ENCODE measurements around the gene SLC15A5.

The SLC15A5 gene

DNA sequence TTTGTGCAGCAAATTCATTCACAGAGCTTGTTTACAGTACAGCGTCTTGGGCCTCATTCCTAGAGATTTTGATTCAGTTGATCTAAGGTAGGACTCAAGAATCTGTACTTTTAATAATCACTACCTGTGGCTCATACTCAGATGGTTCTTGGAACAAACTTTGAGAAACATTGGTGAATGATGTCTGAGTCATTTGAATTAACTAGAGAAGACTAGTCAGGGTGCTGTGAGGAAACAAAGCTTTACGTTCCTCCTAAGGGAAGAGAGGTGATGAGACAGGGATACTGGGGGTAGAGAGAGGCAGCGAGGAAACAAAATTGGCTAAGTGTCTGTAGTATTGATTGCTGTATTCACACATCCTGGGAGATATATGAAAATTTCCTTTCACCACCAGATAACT lies 109.4 kb downstream of the SLC15A5 start:
- no peak for DNase-seq

DNA sequence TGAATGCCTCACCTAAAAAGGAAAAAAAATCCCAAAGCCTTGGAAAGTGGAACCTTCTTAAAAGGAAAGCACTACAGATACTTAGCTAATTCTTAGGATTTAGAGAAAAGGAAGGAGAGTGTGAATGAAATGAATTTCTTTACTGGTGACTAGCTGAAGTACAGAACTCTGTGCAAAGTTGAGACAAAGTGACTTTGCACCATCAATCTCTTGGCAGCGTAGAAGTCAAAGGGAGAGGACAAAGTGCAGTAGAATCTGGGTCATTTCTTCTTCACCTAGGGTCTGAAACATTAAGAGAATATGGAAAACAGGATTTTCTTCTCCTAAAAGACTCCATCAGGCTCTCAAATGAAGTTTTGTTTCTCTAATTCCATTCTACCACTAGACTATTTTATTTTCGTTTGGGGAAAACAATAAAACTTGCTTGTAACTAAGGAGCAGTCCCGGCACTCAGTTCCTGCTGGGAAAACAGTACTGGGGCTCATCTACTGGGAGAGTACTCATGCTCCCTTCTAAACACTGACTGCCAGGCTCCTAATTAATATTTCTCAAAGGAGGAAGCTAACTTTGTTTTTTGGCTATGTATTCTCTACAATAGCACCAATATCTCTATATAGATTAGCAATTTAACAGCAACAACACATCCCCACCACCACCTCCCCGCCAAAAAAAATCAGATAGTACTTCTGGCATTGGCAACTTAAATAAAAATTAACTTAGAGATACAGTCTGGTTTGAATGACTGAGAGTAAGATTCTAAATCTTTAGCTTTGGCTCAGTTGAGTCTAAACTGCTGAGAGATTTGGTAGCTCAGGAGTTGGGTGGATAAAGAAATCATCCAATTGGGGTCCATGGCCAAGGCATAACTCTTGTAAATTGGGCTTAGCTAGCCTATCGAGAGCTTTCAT lies 110.7 kb downstream of the SLC15A5 start:
- DNase-seq: no peak

DNA sequence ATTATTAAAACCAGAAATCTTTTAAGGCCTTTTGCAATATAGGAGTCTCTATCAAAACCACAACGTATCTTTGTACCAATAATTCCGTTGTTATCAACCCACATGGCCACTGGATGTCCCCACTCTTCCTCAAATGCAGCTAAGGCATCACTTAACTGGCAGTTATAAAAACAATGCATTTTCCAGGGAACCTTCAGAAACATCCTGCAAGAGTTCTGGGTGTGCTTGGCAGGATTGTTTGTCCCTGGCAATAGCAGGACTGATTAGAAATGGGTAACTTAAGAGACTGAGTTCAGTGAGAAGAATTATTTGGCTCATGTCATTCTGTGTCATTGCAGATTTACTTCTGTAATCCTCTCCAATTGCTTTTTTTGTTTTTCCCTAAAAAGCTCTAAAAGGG lies 112.0 kb downstream of the SLC15A5 start:
- no peak for DNase-seq

DNA sequence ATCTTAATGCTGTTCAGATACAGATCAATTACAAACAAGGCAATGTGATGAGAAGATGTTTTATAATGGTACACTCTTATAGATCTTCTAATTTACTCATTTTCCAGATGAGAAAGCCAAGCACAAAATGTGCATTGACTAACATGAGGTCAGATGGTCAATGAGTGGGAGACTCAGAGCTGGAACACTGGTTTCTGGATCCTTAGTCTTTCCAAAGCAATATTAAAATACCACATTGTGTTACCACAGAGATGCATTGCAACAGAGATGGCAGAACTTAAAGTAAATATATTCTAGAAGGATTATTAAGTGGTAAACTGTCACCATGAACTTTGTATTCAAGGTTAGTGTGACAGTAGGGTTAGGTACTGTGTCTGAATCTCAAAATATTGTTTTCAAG lies 113.6 kb downstream of the SLC15A5 start:
- no peak for DNase-seq

DNA sequence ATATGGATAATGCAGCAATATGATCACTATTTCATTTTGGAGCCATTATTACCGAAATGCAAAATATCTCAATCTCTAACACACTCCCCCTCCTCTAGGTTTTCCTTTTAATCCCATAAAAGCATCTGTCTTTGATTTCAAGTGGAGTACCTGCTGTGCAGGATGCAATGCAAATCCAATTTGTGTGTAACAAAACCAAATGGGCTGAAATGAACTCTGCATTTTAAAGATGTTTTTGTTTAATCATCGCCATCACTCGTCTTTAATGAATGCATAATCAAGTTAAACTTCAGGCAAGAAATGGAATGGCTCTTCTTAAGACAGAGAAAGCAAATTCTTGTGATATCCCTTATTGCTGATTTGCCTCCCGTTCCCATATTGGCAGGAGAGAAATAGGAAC lies 114.3 kb downstream of the SLC15A5 start:
- no peak for DNase-seq

DNA sequence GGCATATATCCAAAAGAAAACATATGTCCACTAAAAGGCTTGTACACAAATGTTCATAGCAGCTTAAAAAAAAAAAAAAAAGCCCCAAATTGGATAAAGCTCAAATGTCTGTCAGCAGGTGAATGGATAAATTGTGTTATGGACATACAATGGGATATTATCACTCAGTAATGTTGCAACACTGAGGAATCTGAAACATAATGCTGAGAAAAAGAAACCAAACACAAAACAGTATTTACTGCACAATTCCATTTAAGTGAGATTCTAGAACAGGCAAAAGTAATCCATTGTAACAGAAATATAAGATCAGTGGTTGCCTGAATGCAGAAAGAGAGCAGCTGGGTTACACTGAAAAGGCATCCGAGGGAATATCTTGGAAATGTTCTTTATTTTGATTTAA lies 117.9 kb downstream of the SLC15A5 start:
- no peak for DNase-seq

DNA sequence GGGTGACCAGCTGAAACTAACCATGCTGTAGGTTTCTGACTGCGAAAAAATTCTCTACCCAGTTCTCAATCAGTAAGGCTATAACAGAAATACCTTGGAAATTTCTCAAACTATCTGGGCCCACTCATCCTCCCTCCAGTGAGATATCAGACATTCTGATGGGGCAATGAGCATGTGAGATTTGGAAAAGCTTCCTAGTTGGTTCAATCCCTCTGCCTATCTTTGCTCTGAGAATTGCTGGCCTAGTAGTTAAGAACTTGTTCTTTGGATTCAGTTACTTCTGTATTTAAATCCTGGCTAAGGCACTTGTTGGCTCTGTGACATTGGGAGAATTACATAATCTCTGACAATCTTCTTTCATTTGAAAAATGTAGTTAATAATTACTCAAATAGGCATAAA lies 119.4 kb downstream of the SLC15A5 start:
- DNase-seq: no peak

DNA sequence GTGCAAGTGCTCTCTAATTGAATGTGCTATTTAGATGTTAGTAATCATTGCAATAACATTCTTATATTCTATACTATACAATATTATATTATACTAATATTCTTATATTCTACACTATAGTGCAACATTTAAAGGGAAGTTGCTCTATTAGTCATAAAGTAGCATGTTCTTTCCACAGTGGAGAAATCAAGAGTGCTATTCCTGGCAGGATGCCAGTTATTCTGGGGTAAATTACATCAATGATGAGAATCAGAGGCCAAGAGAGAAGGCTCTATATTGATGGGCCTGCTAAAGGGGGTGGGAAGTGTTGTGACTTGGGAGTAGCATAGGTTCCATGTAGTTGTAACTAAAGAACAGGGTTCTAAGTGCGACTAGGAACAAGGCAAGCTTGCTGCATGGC lies 121.5 kb downstream of the SLC15A5 start:
- no peak for DNase-seq

DNA sequence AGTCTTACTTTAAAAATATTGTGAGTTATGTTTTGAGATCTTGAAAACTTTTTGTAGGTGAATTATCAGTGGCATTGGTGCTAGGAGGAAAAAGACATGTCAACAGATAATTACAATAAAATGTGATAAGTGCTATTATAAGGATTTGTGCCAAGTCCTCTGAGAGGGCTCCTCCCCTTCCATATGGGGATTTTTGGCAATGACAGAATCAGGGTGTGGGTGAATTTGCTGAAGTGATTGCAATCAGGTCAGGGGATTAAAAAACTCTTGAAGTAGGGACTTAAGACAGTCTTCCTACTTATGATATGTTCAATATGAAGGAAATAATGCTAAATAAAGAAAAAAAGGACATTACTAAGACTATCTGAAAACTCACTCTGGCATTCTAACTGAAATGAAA lies 122.5 kb downstream of the SLC15A5 start:
- no peak for DNase-seq

DNA sequence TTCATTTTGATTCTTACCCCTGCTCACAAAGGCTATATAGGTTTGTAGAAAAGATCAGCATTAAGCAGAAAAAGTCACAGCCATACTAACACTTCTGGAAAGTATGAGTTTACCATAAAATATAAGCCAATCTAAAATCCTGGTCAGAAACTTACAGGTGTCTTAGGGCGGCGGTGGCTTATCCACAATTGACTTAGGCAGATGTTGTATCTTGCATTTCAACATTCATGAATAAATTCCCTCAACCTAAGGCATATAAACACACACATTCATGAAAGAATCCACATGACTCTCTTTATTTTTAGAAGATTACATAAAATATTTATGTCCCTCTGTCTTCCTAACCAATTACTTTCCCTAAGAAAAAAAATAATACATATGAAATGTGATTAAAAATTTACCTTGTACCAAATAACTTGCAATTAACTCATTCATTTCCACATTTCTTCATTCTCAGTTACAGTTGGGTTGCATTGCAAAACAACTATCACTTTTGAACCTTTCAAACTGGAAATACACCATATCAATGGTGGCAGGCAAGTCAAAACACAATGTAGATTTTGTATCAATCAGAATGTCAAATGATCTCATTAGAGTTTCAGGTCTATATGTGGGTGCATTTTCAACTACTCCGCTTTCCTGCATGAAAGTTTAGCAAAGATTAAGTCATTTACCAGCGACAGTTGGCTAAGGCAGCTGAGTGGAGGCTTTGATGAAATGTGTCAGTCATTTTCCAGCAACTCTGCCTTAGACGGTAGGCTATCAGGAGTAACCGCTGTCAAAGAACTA lies 124.4 kb downstream of the SLC15A5 start:
- DNase-seq: no peak

DNA sequence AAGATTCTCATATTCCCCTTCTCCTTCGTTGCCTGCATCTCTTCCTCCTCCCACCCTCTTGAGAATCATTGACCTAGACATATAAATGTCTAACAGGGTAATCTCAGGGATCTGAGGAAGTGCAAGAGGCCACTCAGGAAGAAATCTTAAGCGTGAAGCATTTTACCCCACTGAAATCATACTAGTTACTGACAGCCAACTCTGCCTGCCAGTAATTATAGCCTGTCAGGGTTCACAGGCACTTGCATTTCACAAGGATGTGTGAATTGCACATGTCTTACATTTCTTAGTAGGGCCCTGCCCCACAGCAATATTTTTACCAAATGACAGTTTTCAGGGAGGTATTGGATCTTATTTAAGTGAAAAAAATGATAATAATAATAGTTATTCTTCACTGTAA lies 127.2 kb downstream of the SLC15A5 start:
- no peak for DNase-seq

DNA sequence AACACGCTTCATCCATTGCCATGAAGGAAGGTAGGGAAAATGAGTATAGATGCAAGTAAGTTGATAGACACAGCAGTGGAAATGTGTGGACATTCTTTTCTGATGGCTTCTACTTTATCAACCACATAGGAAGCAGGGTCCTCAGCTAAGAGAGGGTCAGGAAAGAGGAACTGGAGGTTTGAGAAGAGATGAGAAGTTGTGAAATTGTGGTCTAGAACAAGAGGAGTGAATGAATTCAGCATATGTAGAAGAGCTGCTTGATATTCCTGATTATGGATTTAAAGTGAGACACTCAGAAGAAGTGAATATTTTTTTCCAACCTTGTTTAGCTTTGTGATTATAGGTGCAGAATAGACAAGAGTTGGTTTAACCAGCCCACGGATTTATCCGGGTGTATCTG lies 128.5 kb downstream of the SLC15A5 start:
- no peak for DNase-seq
